HG02678 (cell line): ENCODE data around the gene AATK.

Experiments used
- ATAC-seq: cut with Tn5 transposase; IDR thresholded peaks from one replicate; pipeline ENCODE4 v1.9.1; 2021; ENCODE audit warnings: mild to moderate bottlenecking, moderate library complexity; ENCODE audit not compliant: unreplicated experiment

The AATK gene

GRCh38 chr17:81076141-81076679, 89.8 kb downstream of the AATK start:
- ATAC-seq: no peak

GRCh38 chr17:81075307-81075706, 90.7 kb downstream of the AATK start:
- no peak for ATAC-seq

GRCh38 chr17:81074875-81075274, 91.1 kb downstream of the AATK start:
- no peak for ATAC-seq

- no peak for ATAC-seq
These were observed 91.8 kb downstream of the AATK start for GRCh38 chr17:81073967-81074839.

- ATAC-seq: no peak
These were observed 94.0 kb downstream of the AATK start for GRCh38 chr17:81071761-81072741.

GRCh38 chr17:81070541-81071246, 95.3 kb downstream of the AATK start:
- no peak for ATAC-seq

- ATAC-seq: no peak
These were observed 96.8 kb downstream of the AATK start for GRCh38 chr17:81069135-81069645.

- no peak for ATAC-seq
These were observed 97.4 kb downstream of the AATK start for GRCh38 chr17:81068411-81069134.

GRCh38 chr17:81067391-81067811, 98.6 kb downstream of the AATK start:
- no peak for ATAC-seq
